ENCODE data around the gene MRPL23.

Gene MRPL23

DNA sequence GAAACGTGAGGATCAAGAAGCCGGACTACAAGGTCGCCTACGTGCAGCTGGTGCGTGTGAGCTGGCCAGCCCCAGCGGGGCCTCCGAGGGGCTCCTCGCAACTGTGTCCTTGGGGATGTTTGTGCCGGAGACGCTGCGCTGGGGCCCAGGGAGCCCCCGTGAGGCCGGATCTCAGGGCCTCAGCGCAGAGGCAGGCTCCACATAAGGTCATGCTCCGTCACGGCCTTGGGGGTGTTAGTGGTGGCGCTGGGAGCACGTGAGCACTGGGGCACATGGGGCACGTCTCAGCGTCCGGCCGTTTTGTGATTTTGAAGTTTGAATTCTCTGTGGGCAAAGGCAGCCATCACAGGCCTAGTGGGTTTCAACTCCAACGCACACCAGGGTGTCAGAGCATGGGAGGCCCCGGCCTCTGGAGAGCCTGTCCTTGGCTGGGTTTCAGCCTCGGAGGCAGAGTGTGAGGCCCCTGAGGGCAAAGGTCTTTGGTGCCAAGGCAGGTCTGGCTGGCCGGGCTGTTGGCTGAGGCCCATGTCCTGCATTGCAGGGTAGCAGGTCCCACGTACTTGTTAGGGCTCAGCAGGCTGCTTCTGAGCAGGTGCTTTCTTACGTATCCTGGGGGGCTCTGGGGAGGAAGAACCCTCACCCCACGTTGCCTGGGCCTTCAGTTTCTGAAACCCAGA, 5.8 kb downstream of the MRPL23 start:
- ATAC-seq (no peak), DNase-seq (ENCODE audit: low spot score in 2 of 2) (peak in 1 of 2 donors; percentile 15)
- Mint-ChIP-seq H3K36me3 (no peaks in the 10 kb centered on the region), H3K4me3 (no peak overlapping the region), H3K4me1 (no peaks in the 10 kb centered on the region), H3K9me3 (no peaks in the 10 kb centered on the region), H3K27ac (no peak overlapping the region)

DNA sequence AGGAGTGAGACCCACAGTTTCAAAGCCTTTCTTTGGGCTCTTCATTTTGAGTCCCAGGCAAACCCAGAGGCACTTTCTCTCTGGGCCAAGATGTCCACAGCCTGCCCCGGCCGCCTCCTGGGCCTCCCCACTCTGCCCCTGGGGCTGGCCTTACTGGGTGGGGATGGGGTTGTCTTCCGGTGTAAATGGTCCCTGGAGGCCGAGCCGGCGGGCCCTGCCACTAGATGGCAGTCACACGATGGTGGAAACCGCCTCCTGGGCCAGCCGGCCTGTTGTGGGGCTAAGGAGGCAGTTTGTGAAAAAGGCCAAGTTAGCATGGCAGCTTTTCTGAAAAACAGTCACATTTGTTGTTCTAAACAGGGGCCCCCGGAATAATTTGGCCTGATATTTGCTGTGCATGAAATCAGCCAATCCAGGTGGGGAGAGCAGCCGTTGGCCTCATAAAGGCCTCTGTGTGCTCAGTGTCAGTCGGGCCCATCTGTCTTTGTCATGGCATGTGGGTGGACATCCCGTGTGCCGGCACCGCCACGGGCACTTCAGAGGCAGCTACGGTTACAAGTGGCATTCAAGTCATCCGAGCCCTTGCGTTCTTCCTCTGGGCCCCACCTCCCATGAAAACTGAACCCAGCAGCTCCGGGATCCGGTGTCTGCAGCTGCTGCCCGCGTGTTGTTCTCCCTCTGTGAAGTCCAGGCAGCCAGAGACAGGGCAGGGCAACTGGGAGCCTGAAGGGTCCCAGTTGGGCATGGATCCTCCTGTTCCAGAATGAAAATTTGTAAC, 6.5 kb downstream of the MRPL23 start:
- DNase-seq (ENCODE audit: low spot score in 2 of 2): peak in 1 of 2 donors; percentile 60
- H3K4me1 Mint-ChIP-seq: no peaks in the 10 kb centered on the region
- H3K36me3 Mint-ChIP-seq: no peaks in the 10 kb centered on the region
- H3K4me3 Mint-ChIP-seq: no peak overlapping the region
- peak; percentile 57 for ATAC-seq
- H3K27ac Mint-ChIP-seq: no peak overlapping the region
- no peaks in the 10 kb centered on the region for H3K9me3 Mint-ChIP-seq

DNA sequence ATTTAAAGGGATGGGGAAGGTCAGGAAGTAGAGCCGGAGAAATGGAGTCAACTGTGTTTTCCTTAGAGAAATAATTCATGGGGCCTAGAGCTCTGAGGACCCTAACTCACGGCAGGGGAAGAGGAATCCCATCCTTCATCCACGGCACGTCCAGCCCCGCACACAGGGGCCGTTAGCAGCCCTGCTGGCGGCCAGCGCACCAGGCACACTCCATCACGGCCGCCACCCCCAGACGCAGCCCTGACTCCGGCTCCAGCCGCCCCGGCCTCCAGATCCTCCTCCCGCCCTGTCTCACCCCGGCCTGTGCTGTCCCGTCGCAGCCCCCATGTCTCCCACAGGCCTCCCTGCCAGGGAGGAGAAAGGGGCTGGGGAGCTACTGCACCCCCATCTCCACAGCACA, 11.2 kb downstream of the MRPL23 start:
- Mint-ChIP-seq H3K9me3 (no peaks in the 10 kb centered on the region), H3K4me1 (no peaks in the 10 kb centered on the region), H3K36me3 (no peaks in the 10 kb centered on the region), H3K4me3 (no peak overlapping the region), H3K27ac (no peak overlapping the region)
- DNase-seq (ENCODE audit: low spot score in 2 of 2) (no peak), ATAC-seq (no peak)

DNA sequence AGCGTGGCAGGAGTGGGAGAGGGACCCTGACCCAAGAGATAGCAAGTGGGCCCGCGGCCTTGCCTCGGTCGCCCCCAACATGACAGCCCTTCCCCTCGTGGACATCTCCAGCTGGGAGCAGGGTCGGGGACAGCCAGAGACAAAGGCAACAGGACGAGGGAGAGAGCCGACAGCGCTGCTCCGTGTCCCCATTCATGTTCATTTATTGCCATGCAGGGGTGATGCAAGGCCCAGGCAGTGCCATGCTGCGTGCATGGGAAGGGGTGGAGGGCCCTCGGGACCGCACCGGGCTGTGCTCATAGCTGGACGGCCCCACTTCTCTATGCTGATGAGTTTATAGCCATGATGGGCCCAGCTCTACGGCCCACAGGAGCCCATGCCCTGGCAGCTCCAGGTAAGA, 12.7 kb downstream of the MRPL23 start:
- Mint-ChIP-seq H3K27ac (no peak overlapping the region), H3K4me1 (no peaks in the 10 kb centered on the region)
- DNase-seq (ENCODE audit: low spot score in 2 of 2): peak in 1 of 2 donors; percentile 35

DNA sequence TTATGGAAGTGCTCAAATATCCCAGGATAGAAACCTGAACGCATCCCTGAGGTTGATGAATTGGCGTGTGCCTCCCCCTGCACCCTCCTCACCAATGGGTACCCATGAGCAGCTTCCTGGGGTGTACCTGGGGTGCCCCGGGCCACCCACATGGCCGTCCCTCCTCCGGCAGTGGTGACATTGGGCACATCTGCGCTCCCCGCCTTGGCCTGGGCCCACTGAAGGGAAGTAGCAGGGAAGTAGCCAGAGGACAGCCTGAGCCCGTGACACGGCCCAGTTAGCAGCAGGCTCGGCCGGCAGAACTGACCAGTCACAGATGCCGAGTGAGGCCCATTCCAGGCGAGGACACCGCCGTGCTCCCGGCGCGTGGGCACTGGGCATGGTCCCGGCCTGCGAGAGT, 16.7 kb downstream of the MRPL23 start:
- H3K27ac Mint-ChIP-seq: no peak overlapping the region
- peak in 1 of 2 donors; percentile 12 for DNase-seq (ENCODE audit: low spot score in 2 of 2)
- H3K4me1 Mint-ChIP-seq: no peaks in the 10 kb centered on the region
- H3K4me3 Mint-ChIP-seq: no peak overlapping the region
- H3K9me3 Mint-ChIP-seq: no peaks in the 10 kb centered on the region
- ATAC-seq: no peak
- H3K36me3 Mint-ChIP-seq: no peaks in the 10 kb centered on the region

More for the DNA sequence above, 12.7 kb downstream of the MRPL23 start:
- no peaks in the 10 kb centered on the region for H3K9me3 Mint-ChIP-seq
- H3K4me3 Mint-ChIP-seq: no peak overlapping the region
- ATAC-seq: no peak
- no peaks in the 10 kb centered on the region for H3K36me3 Mint-ChIP-seq

DNA sequence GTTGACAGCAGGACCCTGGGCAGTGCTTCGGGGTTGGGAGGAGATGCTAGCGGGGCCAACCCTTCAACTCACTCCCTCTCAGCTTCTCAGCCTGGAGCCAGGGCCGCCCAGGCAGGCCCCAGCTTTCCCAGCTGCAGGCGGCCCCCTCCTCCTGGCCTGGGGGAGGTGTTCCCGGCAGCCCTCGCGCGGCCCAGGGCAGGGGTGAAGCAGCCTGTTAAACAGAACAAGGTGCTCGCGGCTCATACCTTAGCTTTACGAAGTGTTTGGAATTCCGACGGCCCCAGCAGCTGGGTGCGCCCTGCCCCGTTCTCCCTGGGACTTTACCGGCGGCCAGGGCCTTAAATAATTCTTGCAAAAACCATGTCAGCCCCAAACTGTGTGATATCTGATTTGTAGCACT, 17.2 kb downstream of the MRPL23 start:
- DNase-seq (ENCODE audit: low spot score in 2 of 2) (no peak), ATAC-seq (no peak)
- no peak overlapping the region for H3K27ac Mint-ChIP-seq
- no peaks in the 10 kb centered on the region for H3K4me1 Mint-ChIP-seq
- H3K4me3 Mint-ChIP-seq: no peak overlapping the region
- no peaks in the 10 kb centered on the region for H3K9me3 Mint-ChIP-seq
- no peaks in the 10 kb centered on the region for H3K36me3 Mint-ChIP-seq

DNA sequence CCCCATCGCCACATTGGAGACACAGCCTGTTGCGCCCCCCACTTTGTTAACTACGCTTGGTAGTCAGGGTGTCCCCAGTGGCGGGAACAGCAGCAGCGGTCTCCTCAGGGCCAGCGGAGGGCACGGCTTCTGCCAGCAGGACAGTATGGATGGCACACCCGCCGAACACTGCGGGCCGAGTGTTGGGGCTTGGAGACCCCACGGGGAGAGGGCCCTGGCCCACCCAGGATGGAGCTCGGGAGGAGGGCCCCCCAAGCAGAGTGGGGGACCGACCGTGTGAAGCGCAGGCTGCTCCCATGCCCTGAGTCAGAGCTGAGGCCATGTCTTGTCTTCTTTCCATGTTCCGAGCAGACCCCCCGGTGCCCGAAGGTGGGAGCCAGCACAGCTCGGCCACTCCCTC, 17.8 kb downstream of the MRPL23 start:
- no peak for ATAC-seq
- DNase-seq (ENCODE audit: low spot score in 2 of 2): peak in 1 of 2 donors; percentile 8
- H3K9me3 Mint-ChIP-seq: no peaks in the 10 kb centered on the region
- no peak overlapping the region for H3K4me3 Mint-ChIP-seq
- H3K36me3 Mint-ChIP-seq: no peaks in the 10 kb centered on the region
- no peak overlapping the region for H3K27ac Mint-ChIP-seq
- no peaks in the 10 kb centered on the region for H3K4me1 Mint-ChIP-seq

DNA sequence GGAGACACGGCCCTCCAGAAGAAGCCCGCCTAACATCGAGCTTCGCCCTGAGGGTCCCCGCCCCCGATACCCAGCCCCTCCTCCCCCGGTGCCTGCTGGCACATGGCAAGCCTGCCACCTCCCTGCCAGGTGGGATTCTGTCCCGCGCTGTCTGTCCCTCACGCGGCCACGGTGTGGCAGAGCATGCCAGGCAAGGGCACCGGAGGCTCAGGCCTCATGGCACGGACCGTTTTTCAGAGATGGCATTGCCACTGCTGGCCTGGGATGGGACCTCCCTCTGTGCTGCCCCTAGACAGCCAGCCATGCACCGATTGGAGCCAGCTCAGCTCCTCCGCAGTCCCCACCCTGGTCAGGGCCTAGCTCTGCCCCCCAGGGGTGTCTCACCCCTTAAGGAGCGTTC, 19.4 kb downstream of the MRPL23 start:
- Mint-ChIP-seq H3K27ac (no peak overlapping the region), H3K36me3 (no peaks in the 10 kb centered on the region), H3K9me3 (no peaks in the 10 kb centered on the region), H3K4me1 (no peaks in the 10 kb centered on the region), H3K4me3 (no peak overlapping the region)
- no peak for DNase-seq (ENCODE audit: low spot score in 2 of 2)
- ATAC-seq: no peak

DNA sequence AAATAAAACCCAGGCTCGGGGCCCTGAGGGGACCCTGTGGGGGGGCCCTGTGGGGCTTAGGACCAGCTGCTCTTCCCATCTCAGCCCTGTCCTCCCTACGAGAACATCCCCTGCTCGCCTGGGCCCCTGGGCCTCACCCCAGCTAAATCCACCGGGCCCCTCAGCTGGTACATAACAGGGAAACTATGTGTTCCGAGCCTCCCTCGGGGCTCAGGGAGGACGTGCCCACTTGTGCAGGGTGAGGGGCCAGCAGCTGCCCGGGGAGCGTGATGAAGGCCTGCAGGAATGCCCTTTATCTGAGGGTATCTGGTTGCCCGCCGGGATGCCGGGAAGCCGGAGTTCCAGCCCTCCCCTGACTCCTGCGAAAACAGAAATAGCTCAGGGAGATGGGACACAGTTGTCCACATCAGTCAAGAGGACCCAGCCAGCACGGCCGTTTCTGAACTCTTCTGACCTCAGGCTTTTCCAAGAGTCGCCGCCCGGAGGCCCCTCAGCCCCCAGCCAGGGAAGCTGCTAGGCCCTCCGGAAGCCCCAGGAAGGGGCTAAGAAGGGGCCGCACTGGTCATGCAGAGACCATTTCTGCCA, 20.6 kb downstream of the MRPL23 start:
- Mint-ChIP-seq H3K4me1 (no peaks in the 10 kb centered on the region), H3K36me3 (no peaks in the 10 kb centered on the region), H3K4me3 (no peak overlapping the region), H3K9me3 (no peaks in the 10 kb centered on the region), H3K27ac (no peak overlapping the region)
- DNase-seq (ENCODE audit: low spot score in 2 of 2) (no peak), ATAC-seq (no peak)

DNA sequence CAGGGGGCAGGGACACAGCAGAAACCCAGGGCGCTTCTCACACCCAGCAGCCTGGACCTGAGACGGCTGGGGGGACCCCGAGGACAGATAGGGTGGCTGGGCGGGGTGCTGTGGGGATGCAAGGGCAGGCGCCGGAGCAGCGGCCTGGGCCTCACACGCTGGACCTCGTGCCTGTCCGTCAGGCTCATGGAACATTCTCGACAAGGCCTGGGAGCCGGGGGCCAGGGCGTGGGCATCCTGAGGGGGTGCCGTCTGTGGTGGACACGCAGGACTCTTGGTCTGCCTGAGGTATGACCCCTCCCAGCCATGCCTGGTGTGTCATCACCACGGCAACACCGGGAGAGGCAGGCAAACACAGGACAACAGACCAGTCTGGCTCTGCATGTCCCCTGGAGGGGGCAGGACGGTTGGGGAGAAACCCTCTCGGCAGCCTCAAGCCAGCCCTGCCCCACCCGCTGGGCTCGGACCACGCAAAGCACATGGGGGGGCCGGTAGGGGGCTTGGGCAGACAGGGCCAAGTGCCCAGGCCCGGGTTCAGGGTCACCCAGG, 21.4 kb downstream of the MRPL23 start:
- ATAC-seq (no peak), DNase-seq (ENCODE audit: low spot score in 2 of 2) (peak in 1 of 2 donors; percentile 25)
- no peaks in the 10 kb centered on the region for H3K9me3 Mint-ChIP-seq
- no peak overlapping the region for H3K4me3 Mint-ChIP-seq
- H3K36me3 Mint-ChIP-seq: no peaks in the 10 kb centered on the region
- H3K4me1 Mint-ChIP-seq: no peaks in the 10 kb centered on the region
- no peak overlapping the region for H3K27ac Mint-ChIP-seq

DNA sequence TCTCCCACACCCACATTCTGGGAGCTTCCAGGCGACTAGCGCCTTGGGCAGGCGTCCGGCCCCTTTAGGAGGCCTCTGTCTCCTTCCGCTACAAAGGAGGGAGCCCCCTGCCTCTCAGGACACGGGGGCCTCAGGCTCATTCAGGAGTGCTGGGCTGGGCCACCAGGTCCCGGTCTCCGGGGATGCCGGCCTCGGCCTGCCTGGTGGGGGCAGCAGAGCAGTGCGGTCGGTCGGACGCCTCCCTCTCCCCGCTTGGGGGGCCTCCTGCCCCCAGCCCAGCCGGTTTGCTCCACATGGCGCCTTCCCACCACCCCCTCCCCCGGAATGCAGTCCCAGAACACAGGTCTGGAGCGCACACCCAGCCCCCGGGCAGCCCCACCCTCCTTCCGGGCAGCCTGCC, 21.9 kb downstream of the MRPL23 start:
- H3K4me1 Mint-ChIP-seq: no peaks in the 10 kb centered on the region
- H3K9me3 Mint-ChIP-seq: no peaks in the 10 kb centered on the region
- no peak for ATAC-seq
- DNase-seq (ENCODE audit: low spot score in 2 of 2): no peak
- no peak overlapping the region for H3K27ac Mint-ChIP-seq
- H3K4me3 Mint-ChIP-seq: no peak overlapping the region
- H3K36me3 Mint-ChIP-seq: no peaks in the 10 kb centered on the region

DNA sequence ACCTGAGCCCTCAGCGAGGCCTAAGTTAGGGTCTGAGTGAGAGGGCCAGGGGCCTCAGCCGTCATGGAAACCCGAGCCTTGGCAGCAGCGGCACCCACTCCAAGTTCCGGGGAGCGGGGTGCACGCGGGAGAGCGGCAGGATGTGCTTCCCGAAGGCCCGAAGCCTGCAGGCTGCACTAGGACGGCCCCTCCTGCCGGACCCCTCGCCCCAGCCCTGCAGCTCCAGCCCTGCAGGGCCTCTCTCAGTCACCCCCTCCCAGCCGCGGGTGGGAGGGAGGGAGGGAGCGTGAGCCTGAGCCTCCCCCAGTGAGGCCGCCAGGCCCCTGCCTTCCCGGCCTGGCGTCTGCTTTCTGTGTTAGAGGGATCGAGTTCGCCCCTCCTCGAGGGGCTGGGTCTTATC, 22.6 kb downstream of the MRPL23 start:
- Mint-ChIP-seq H3K4me1 (no peaks in the 10 kb centered on the region), H3K4me3 (no peak overlapping the region), H3K36me3 (no peaks in the 10 kb centered on the region), H3K27ac (no peak overlapping the region), H3K9me3 (no peaks in the 10 kb centered on the region)
- no peak for ATAC-seq
- DNase-seq (ENCODE audit: low spot score in 2 of 2): no peak

DNA sequence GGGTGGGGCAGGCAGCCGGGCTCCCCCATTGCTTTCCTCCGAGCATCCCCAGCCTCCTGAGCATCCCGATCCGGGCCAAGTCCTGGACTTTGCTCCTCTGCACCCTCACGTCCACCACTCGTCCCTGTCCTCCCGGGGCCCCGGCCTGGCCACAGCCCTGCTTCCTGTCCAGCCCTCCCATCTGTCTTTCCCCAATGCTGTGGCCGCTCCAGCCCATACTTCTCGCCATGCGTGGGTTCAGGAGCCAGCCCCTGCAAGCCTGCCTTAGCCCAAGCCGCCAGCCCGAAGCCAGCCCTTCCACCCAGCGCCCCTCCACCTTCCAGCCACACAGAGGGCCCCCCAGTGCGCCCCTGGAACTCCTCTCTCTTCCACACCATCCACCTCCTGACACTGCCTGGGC, 23.8 kb downstream of the MRPL23 start:
- ATAC-seq (no peak), DNase-seq (ENCODE audit: low spot score in 2 of 2) (peak in 1 of 2 donors; percentile 10)
- Mint-ChIP-seq H3K4me1 (no peaks in the 10 kb centered on the region), H3K27ac (no peak overlapping the region), H3K36me3 (no peaks in the 10 kb centered on the region), H3K4me3 (no peak overlapping the region), H3K9me3 (no peaks in the 10 kb centered on the region)

DNA sequence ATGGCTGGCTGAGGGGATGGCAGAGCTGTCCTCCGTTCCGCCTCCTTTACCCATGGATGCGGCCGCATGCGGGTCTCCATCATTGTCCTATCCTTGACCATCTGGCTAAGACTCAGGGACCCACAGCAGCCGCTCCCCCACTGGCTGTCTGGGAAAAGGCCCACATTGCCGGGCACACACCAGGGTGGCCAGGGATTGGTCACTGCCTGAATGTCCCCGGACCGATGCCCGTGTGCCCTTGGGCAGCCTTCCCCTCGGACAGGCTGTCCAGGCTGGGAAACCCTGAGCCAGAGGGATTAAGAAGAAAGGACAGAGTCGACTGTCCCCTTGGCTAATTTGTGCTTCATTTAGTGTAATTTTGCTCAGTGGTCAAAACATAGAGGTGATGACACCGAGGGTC, 28.1 kb downstream of the MRPL23 start:
- ATAC-seq (no peak), DNase-seq (ENCODE audit: low spot score in 2 of 2) (no peak)
- Mint-ChIP-seq H3K4me1 (no peaks in the 10 kb centered on the region), H3K9me3 (no peaks in the 10 kb centered on the region), H3K36me3 (no peaks in the 10 kb centered on the region), H3K27ac (no peak overlapping the region), H3K4me3 (no peak overlapping the region)

DNA sequence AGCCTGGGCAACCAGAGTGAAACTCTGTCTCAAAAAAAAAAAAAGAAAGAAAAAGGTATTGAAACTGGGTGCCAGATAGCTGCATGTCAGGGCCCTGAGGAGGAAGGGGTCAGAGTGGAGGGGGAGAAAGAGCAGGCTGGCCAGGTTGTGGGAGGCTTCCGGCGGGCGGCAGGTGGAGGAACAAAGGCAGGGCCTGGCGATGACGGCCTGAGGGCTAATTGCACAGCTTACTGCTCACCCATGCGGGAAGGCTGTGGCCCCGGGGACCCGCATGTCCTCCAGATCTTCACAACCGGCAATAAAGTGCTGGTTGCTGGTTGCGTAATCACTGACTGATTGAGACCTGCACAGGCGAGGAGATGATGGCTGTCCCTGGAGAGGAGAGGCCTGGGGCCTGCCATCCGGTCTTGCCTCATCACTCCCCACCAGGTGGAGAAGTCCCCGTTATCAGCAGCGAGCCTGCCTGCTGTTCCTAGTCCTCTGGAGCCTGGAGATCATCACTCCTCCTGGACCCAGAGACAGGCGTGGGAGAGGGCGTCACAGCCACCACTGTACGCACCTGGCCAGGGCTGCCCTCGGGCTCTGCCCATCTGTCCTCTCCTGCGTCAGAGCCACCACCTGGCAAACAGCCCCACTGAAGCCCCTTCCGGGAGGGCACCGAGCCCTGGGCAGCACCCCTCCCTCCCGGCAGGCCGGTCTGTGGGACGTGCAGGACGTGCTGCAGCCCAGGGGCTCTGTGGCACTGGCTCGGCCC, 31.8 kb downstream of the MRPL23 start:
- no peaks in the 10 kb centered on the region for H3K4me1 Mint-ChIP-seq
- ATAC-seq (peak; percentile 45), DNase-seq (ENCODE audit: low spot score in 2 of 2) (peak in 1 of 2 donors; percentile 10)
- no peak overlapping the region for H3K27ac Mint-ChIP-seq
- no peaks in the 10 kb centered on the region for H3K36me3 Mint-ChIP-seq
- no peak overlapping the region for H3K4me3 Mint-ChIP-seq
- no peaks in the 10 kb centered on the region for H3K9me3 Mint-ChIP-seq

Data from stimulated activated effector memory CD8-positive, alpha-beta T cell treated with anti-CD3 and anti-CD28 coated beads, Interleukin-12 subunit alpha, Interleukin-12 subunit beta, amount 100 ng/mL, for 72 hours (primary cell).